ENCODE data around the gene FGF14.

FGF14 gene

GRCh38 chr13:102361113-102361512 is 40.7 kb downstream of the FGF14 start:
- DNase-seq = no peak

- no peak for DNase-seq
These were observed 42.6 kb downstream of the FGF14 start for GRCh38 chr13:102359264-102359663.

- DNase-seq = no peak
These were observed 46.6 kb downstream of the FGF14 start for GRCh38 chr13:102355251-102355650.

GRCh38 chr13:102354011-102354410 is 47.8 kb downstream of the FGF14 start:
- DNase-seq = no peak

- DNase-seq = no peak
These were observed 50.3 kb downstream of the FGF14 start for GRCh38 chr13:102351521-102351920.

GRCh38 chr13:102347490-102347889 is 54.4 kb downstream of the FGF14 start:
- no peak for DNase-seq

- no peak for DNase-seq
These were observed 55.1 kb downstream of the FGF14 start for GRCh38 chr13:102346769-102347168.

GRCh38 chr13:102344410-102344809 is 57.4 kb downstream of the FGF14 start:
- no peak for DNase-seq

- DNase-seq = no peak
These were observed 68.3 kb downstream of the FGF14 start for GRCh38 chr13:102333320-102334198.

- no peak for DNase-seq
These were observed 72.9 kb downstream of the FGF14 start for GRCh38 chr13:102328909-102329308.

- no peak for DNase-seq
These were observed 74.7 kb downstream of the FGF14 start for GRCh38 chr13:102327119-102327617.

GRCh38 chr13:102326381-102327118 is 75.3 kb downstream of the FGF14 start:
- DNase-seq = no peak

GRCh38 chr13:102325321-102325720 is 76.5 kb downstream of the FGF14 start:
- no peak for DNase-seq

- no peak for DNase-seq
These were observed 78.3 kb downstream of the FGF14 start for GRCh38 chr13:102323505-102323904.

GRCh38 chr13:102323012-102323411 is 78.8 kb downstream of the FGF14 start:
- DNase-seq = no peak

- no peak for DNase-seq
These were observed 79.6 kb downstream of the FGF14 start for GRCh38 chr13:102322211-102322610.

- DNase-seq = no peak
These were observed 83.6 kb downstream of the FGF14 start for GRCh38 chr13:102318233-102318632.

- no peak for DNase-seq
These were observed 84.3 kb downstream of the FGF14 start for GRCh38 chr13:102317593-102317992.

- DNase-seq = no peak
These were observed 85.1 kb downstream of the FGF14 start for GRCh38 chr13:102316732-102317131.

- no peak for DNase-seq
These were observed 89.0 kb downstream of the FGF14 start for GRCh38 chr13:102312841-102313240.

GRCh38 chr13:102311901-102312300 is 89.9 kb downstream of the FGF14 start:
- DNase-seq = no peak

GRCh38 chr13:102311419-102311796 is 90.4 kb downstream of the FGF14 start:
- DNase-seq = no peak

- DNase-seq = no peak
These were observed 91.0 kb downstream of the FGF14 start for GRCh38 chr13:102310691-102311418.

All from activated naive CD4-positive, alpha-beta T cell (primary cell).